ENCODE measurements around the gene STH.

STH gene

GRCh38 chr17:46028981-46029565 is 30.0 kb downstream of the STH start:
- no peak for DNase-seq

DNA sequence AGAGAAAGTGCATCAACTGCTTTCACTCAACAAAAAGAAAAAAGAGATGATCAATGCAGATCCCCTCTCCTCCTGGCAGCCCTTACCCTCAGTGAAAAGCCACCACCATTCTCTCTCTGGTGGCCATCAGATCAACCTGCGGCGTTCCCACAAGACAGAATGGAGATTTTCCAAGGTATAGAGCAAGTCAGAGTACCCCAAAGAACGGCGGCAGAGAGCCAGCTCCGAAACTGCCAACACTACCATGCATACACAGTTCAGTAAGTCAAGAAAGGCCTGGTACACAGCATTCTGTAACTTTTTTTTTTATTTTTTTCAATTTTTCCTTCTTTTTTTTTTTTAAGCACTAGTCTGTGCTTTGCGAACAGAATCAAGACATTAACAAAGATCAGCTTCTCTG is 30.6 kb downstream of the STH start:
- DNase-seq = no peak

- no peak for DNase-seq
These were observed 31.7 kb downstream of the STH start for GRCh38 chr17:46030752-46031151.

- no peak for DNase-seq
These were observed 32.4 kb downstream of the STH start for GRCh38 chr17:46031440-46031839.

DNA sequence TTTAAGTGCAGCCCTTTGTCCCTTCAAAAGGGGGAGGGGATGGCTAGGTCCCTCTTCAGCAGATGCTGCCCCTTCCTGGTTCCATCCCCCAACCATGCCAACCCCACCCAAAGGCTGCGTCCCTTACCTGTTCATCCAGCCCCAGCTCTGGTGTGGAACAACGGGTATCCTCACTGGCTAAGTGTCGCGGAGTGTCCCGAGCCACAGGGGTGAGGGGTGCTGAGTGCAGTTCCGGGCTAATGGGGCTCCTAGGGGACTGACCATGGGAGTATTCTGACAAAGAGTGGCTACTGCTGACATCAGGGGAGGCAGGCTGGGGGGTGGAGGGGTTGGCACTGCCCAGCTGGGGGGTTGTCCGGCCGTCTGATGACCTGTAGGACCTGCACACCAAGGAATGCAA is 32.9 kb downstream of the STH start:
- no peak for DNase-seq

DNA sequence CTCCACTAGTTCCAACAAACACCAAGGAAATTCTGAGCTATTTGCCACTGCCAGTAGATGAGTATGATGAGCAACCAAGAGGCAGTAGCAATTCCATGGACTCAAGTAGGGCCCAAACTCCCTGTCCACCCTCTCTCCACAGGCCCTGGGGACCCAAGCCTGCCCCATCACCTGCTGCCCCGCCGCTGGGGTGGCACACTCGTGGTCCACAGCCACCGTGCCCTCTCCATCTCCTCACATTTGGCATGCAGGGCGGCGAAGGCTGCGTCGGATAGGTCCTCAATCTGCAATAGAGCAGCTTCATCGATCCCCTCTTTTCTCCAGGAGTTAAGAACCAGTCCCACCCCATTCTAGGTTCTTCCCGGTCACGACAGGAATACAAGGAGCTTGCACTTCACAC is 33.9 kb downstream of the STH start:
- no peak for DNase-seq

DNA sequence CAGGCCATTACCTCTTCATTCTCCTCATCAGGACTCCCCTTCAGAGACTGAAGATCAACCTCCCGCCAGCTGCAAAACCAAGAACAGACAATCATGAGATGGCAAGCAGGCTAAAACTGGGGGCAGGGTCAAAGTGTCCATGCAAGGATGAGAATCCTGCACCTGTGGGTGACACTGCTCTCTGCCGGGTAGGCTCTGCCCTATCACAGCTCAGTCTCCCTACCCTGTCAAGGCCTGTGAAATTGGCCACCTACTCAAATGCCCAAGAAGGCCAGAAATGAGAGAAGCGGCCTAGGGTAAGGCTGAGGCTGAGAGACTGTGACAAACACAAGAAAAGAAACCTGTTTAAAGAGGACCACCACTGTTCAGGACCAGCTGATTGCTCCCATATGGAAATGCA is 34.3 kb downstream of the STH start:
- DNase-seq = no peak

DNA sequence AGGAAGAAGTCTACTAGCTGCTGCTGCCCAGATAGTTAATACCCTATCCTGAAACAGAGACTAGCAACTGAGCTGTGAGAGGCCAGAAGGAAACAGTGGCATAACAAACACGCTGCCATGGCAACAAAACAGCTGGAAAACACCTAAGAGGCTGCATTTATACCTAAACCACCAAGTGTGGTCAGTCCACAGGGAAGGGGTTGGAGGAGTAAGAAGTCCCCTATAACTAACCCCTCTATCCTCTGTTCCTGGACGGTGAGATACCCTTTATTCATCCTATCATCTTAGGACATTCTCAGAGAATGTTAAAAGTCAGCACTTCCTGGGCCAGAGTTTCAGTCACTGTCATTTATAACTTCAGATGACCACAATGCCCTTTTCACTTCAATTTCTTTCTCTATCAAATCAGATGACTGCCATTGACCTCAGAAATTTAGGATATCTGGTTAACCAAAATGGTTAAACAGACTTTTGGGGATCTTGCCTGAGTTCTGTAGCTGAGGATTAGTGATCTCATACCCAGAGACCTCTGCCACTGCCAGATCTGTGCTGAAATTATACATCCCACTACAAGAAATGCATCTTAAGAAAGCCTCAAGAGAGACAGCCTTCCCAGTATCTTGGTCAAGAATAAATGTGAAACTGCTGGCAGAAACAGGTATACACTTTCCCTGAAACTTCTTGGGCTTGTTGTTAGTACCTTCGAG is 36.2 kb downstream of the STH start:
- DNase-seq = no peak

GRCh38 chr17:46036491-46036890 is 37.4 kb downstream of the STH start:
- no peak for DNase-seq

- no peak for DNase-seq
These were observed 38.7 kb downstream of the STH start for GRCh38 chr17:46037722-46038255.

GRCh38 chr17:46038414-46038813 is 39.4 kb downstream of the STH start:
- DNase-seq = no peak

- no peak for DNase-seq
These were observed 39.9 kb downstream of the STH start for GRCh38 chr17:46038937-46039336.

GRCh38 chr17:46039592-46040186 is 40.6 kb downstream of the STH start:
- no peak for DNase-seq

- DNase-seq = no peak
These were observed 43.2 kb downstream of the STH start for GRCh38 chr17:46042246-46042645.

GRCh38 chr17:46042925-46043324 is 43.9 kb downstream of the STH start:
- no peak for DNase-seq

DNA sequence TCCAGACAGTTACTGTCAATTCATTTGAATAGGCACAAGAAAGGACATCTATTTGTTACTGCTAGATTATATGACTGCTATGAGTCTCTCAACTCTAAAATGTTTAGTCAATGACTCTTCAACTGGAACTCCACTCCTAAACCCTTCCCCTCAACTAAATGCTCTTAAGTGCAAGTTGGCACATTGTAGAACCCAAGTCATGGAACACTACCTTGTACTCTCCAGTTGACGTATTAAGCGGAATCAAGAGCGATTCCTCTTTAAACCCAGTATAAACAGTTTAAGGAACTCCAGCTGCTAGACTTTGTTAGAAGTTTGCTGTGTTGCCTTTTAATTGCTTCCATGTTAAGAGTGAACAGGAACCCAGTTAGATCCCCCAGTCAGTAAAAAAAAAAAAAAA is 44.6 kb downstream of the STH start:
- no peak for DNase-seq

GRCh38 chr17:46044286-46044928 is 45.4 kb downstream of the STH start:
- DNase-seq = peak; percentile 80

- no peak for DNase-seq
These were observed 45.9 kb downstream of the STH start for GRCh38 chr17:46044989-46045388.

DNA sequence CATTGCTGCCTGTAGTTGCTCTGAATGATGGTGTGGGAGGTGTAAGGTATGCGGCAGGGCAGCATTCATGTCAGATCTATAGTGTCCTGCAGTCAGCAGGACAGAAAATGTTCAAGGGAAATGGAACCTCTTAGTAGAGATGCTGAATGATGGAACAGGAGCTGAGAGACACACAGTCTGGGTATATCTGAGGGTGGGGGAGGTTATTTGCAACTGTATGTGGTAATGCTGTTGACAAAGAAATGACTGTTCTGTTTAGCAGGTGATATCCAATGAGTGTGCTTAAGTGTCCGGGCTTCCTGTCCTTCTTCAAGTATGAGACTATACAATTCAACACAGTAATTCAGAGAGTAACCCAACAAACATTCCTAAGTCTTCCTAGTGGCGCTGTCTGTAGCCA is 46.6 kb downstream of the STH start:
- DNase-seq = no peak

GRCh38 chr17:46046957-46047356 is 47.9 kb downstream of the STH start:
- DNase-seq = no peak

DNA sequence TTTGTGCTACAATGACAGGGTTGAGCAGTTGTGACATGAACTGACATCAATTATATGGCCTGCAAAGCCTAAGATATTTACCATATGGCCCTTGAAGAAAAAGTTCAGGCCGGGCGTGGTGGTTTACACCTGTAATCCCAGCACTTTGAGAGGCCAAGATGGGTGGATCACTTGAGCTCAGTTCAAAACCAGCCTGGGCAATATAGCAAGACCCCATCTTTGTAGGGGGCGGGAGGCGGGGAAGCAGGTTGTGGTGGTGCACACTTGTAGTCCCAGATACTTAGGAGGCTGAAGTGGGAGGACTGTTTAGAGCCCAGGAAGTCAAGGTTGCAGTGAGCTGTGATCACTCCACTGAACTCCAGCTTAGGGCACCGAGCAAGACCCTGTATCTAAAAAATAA is 48.3 kb downstream of the STH start:
- DNase-seq = no peak

- DNase-seq = no peak
These were observed 48.8 kb downstream of the STH start for GRCh38 chr17:46047856-46048255.

Data from SHP77 treated with DMSO at 0.1 percent for 48 hours (cell line).